IPS DF 4.7 (cell line): ENCODE results near the gene AUP1.
"Not testable (repeated sequence)": the region's sequence is repeated elsewhere in the genome, so short reads cannot be mapped to it uniquely, and the experiment has no call there.

Experiments used
- DNase-seq: peaks from one replicate; pipeline ENCODE4 v3.0.0-alpha.2; 2013; ENCODE audit warnings: low spot score; ENCODE audit errors: extremely low read depth

Gene AUP1

DNA sequence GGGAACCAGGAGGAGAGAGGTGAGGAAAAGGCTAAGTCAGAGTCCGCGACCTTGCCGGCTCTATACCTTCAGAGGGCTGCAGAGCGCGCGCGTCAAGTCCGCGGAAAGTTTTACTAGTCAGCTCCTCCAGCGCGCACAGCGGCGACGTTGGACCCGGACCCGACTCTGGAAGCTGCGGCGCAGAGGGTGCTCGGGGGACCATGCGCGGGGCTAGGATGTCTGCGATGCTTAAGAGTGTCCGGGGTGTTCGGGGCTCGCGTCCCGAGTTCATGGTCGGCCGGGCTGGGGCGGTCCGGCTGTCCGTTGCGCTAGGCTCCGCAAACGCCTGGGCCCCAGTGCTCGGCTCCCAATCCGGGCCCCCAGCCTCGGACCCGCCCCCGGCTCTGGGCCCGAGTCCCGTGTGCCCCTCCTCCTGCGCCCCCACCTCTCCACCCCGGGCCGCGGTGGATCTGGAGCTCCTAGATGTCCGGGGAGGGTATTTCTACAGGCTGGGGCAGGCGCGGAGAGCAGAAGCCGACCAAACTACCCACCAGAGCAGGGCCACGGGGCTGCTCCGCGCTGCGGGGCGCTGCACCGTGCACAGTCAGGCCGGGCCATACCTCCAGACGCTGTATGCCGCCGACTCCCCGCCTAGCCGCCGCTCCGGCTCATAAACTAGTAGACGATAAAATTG is 30.1 kb downstream of the AUP1 start, which contains the start of gene LBX2:
Gene LBX2, minus strand, starts transcription at position 337 of the 673 bp plus-strand sequence. Its CDS starts 66 bp downstream, at position 271.
- no peak for DNase-seq

DNA sequence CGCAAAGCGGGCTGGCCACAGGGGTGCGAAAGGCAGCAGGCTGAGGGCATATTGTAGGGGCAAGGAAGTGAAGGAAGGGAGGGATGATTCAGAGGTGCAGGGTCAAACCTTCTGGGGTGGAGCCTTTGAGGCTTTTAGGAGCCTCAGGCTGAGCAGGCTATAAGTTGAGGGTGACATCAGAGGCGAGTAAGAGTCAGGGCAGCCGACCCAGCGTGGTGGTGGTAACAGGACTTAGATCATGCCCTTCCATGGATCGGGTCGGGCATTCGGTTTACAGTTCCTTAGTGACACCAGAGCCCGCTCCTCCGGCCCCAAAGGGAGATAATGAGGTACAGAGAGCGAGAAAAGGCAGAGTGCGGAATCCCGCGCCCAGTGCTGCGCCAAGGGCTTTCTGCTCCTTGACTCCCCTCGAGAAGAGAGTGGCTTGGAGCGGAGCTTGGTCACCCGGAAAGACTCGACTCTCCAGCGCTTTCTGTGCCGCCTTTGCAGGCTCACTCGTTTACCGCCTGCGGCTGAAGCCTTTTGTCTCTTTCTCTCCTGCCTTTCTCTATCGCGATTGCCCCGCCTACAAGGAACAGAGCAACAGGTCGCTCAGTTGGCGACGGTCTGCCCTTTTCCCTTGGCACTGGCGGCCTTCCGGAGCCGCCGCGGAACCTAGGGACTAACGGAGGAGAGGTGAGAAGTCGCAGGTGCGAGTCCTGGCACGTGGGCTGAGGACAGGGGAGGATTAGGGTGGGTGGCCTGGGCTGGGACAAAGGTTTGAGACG is 30.8 kb downstream of the AUP1 start:
- DNase-seq, result no peak

DNA sequence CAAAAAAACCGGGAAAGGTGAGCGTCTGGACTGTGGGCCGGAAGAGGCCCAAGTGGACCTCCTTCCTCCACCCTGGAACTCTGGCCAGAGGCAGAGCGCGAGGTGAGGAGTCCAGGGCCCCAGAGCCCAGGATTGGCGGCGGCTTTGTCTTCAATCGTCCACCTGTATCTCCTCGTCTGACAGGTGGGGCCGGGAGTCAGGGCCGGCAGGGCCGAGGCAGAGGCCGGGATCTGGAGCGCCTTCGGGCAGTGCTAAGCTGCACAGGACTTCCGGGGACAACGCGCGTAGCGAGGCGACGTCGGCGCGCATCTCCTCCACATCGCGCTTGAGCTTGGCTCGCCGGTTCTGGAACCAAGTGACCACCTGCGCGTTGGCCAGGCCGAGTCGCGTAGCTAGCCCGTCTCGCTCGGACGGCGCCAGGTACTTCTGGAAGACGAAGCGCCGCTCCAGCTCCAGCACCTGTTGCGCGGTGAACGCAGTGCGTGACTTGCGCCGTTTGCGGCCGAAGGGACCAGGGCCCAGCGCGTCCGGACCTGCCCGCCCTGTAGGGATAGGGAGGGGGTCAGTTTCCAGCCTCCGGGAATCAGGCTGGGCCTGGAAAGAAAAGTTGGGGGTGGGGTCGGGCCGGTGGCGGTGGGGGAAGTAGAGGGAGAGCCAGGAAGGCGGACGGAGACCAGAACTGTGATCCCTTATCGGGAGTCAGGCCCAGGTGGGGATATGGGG is 31.6 kb downstream of the AUP1 start:
- DNase-seq, result no peak

DNA sequence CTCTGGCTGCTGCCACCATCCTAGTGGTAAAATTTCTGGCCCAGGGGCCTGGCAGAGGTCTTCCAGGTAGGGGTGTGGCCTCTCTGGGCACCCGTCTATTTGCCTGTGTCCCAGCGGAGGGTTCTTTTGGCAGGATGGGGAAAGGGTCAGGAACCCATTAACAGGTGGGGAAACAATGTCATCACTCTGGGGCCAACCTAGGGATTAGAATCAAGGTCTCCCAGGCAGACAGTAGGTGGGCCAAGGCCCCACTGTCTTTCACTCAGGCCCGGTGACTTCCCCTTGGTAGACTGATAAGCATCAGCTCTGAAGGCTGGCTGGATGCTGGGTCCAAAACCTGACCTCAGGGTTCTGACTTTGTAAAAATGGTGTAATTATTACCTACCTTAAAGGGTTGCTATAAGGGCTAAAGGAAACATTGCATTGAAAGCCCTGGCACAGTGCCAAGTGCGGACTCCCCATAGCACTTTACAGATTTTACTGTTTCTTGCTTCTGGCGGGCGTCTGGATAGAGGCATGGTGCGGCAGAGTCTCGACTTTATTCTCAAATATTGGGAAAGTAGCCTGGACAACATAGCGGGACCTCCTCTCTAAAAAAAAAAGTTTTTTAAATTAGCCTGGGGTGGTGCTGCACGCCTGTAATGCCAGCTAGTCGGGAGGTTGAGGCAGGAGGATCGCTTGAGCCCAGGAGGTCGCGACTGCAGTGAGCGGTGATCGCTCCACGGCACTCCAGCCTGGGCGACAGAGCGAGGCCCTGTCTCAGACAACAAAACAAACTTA is 32.3 kb downstream of the AUP1 start:
- DNase-seq, result no peak

DNA sequence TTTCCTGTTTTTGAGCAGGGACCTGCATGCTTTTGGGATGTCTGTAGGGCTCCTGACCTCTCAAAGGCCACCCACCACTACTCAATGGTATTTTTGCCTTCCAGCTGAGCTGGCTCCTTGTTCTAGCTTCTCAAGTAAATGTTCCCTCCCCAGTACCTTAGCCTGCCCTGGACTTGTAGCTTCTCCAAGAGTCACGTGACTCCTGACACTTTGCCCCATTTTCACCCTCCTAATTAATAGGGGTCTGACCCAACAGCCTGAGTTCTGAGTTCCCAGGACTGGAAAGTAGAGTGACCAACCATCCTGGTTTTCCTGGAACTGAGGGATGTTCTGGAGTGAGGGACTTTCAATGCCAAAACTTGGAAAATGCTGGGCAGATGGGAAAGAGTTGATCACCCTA is 34.1 kb downstream of the AUP1 start:
- DNase-seq, result no peak

DNA sequence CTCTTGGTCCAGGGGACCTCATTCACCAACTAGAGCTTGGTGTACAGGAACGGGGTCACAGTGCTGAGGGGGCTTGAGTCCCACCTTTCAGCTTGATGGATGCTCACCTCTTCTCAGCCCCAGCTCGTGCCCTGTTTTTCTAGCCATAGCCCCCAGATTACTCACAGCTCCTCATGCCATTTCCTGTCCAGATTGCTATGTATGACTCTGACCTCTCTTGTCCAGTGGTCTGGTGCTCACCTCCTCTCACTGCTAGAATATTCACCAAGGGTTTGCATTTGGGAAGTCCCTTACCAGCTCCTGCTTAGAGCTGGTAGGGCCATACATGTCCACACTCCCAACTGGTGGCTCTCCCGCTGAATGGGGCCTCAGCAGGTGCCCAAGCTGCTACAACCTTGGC is 36.0 kb downstream of the AUP1 start:
- DNase-seq, result no peak

DNA sequence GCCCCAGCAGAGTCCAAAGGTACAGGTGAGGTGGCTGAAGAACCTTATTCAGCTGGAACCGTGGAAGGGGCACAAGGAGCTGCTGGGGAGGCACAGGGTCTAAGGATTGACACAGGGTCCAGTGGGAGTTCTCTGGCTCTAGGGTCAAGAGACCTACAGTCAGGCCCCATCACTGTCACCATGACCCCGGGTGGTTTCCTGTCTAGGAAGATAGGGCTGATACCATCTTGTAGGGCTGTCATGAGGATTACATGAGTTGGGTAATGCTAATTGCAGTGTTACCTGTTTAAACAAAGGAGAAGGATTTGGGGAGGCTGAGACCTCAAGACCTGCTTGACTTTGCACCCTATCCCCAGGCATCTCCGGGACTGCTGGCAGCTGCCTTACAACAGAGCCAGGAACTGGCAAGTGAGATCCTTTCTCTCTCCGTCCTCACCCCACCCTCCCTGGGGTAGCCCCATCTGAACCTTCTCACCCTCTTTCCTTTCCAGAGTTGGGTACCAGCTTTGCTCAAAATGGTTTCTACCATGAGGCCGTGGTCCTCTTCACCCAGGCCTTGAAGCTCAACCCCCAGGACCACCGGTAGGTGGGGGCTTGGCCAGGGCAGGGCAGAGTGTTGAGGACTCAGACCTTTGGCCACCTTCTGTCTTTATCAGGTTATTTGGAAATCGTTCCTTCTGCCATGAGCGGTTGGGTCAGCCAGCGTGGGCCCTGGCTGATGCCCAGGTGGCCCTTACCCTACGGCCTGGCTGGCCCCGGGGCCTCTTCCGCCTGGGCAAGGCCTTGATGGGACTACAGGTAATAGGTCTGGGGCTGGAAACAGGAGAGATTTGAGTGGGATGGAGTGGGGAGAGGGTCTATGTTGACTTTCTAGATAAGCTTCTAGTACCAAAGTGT is 37.6 kb downstream of the AUP1 start:
- DNase-seq, result no peak

DNA sequence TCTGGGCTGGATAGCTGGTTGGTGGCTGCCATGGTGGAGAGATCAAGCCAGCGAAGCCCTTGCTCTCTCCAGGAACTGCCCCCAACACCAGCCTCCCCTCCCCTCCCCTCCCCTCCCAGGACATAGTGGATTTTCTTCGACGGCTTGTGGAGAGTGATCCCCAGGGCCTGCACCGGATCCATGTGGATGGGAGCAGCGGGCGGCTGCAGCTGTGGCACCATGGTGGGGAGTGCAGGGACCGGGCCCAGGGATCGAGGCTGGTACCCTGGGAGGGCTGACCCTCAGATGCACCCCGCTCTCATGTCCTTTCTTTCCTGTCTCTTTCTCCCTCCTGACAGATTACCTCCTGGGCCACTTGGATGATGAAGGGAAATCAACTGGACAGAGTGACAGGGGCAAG is 39.6 kb downstream of the AUP1 start:
- DNase-seq, result no peak

DNA sequence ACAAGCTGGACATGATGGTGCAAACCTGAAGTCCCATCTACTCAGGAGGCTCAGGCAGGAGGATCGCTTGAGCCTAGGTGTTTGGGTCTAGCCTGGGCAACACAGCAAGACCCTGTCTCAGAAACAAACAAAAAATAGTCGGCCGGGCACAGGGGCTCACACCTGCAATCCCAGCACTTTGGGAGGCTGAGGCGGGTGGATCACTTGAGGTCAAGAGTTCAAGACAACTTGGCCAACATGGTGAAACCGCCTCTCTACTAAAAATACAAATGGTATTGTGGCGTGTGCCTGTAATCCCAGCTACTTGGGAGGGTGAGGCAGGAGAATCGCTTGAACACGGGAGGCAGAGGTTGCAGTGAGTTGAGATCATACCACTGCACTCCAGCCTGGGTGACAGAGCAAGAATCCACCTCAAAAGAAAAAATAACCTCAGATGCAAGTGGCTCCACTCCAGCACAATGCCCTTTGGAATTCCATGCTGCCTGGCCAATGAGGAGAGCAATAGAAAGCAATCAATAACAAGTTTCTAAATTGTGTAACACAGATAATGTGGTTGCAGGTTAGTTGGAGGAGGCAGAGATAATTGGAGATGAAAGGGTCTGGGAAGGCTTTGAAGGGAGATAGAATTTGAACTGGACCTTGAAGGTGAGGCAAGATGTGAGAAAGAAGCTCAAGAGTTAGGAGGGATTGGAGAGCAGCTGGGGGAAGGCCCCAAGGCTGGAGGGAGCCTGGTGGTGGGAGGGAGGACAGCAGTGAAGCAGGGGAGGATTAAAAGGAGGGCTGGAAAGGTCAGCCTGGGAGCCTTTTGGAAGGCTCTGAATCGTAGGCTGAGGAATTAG is 40.6 kb downstream of the AUP1 start:
- no peak for DNase-seq

DNA sequence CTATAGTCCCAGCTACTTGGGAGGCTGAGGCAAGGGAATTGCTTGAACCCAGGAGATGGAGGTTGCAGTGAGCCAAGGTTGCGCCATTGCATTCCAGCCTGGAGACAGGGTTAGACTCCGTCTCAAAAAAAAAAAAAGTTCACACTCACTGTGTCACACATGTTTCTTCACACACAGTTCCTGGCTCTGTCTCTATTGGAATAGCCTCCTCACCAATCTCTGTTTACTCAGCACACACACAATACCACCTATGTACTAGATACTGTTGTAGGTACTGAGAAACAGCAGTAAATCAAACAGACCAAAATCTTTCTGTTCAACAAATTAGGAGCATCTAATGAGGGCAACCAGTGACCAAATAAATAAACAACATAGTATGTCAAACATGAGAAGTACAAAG is 43.4 kb downstream of the AUP1 start:
- no peak for DNase-seq

DNA sequence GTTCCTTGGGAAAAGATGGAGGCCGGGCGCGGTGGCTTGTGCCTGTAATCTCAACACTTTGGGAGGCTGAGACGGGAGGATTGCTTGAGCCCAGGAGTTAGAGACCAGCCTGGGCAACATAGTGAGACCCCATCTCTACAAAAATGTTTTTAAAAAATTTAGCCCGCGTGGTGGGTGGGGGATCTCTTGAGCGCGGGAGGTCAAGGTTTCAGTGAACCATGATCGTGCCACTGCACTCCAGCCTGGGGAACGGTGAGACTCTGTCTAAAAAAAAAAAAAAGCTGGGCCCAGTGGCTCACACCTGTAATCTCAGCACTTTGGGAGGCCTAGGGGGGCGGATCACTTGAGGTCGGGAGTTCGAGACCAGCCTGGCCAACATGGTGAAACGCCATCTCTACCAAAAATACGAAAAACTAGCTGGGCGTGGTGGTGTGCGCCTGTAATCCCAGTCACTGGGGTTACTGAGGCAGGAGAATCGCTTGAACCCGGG is 45.8 kb downstream of the AUP1 start:
- not testable (repeated sequence) for DNase-seq

DNA sequence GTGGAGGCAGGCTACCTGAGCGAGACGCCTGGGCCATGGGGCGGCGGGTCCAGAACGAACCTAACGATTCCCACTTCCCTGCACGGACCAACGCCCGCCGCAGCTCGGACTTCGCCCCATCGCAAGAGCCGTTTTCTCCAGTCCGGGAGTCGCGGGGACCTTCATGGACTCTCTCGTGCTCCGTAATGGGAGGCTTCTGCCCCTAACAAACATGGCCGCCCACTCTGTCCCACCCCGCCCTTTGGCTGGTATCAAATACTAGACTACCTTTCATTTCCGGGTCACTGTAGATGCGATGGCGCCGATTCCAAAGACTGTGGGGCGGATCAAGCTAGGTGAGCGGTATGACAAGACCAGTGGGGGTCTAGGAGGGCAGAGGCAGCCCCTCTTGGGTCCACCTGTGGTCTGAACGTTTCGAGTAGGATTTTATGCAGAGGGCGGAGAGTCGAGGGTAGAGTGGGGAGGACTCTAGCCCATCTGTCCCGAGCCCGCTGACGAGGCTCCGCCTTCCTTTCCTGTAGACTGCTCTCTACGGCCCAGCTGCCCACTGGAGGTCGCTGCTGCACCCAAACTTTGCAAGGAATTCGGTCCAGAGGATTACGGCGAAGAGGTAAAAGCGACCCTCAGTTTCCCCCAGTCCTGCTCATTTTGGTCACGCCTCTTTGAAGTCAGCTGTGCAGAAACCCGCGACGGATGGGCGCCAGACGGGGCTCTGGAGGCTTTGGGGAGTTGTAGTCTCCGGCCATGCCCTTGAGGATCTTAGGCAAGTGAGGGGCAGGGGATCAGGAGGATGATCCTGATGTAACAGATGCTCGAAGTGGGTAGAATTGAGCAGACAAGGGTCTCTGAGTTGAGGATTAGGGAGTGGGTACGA is 46.5 kb downstream of the AUP1 start, which contains the start of the genes CCDC142 and TTC31:
Gene CCDC142, minus strand, starts transcription at position 198 of the 874 bp plus-strand sequence. Its CDS starts 161 bp downstream, at position 37.
Gene TTC31, plus strand, starts transcription at position 281 of the 874 bp plus-strand sequence. Its CDS starts 15 bp downstream, at position 296.
- no peak for DNase-seq

DNA sequence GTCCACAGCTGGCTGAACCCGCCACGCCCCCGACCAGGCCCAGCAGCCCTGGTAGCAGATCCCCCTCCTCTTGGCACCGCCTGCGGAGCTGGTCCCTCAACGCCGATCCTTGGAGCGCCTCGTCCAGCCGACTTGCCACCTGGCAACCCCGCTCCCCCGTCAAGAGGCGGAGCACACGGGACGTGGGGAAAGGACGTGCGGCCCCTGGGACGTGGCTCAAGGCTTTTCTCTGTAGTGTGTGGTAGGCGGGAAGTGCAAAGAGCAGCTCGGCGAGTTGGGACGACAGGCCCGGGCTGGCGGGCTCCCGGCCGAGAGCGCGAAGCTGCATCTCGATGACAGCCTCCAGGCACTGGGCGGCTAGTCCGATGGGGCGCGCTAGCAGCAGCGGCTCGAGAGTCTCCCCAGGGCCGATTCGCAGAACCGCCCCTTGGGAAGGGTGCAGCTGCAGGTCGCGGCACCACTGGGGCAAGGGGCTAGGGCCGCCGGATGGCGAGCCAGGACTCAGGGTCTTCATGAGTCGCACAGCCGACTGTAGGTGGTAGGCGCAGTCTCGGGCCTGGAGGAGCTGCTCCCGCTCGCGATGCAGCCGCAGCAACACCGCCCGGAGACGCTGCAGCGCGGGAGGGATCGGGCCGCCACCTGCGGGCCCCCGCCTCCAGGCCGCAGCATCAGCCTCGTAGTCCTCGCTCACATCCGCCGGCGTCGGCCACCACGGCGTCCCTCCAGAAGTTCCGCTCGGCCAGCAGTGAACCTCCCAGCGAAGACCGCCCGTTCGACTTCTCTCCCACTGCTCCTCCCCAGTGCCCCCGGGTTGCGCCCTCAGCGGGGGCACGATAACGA is 47.3 kb downstream of the AUP1 start:
- DNase-seq, result no peak

DNA sequence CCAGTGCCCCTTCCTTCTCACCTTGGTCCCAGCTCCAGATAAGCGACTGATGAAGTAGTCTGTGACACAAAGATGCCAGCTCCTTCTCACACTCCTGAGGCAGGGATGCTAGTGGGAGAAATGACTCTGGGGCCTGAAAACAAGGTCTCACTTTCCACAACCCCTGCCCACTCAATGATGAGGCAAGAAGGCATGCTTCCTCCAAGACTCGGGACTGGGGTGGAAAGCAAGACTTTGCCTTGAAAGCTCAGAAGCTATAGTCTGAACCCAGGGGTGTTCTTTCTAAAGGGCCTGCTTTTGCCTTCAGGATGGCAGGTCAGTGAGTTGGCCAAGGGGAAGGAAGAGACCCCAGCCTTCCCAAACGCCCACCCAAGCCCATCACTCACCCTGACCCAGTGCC is 48.1 kb downstream of the AUP1 start:
- DNase-seq, result no peak
